SK-N-MC (cell line): Measurements from ENCODE around the gene CTNNA3.
"Not testable (repeated sequence)": the region's sequence is repeated elsewhere in the genome, so short reads cannot be mapped to it uniquely, and the experiment has no call there.

ENCODE experiments used
- DNase-seq: peaks from one replicate; pipeline ENCODE4 v3.0.0-alpha.2; 2011; ENCODE audit warnings: low read depth, low spot score
- H3K27ac ChIP-seq: fragments of 200-600 bp; sonication (generic); 2 replicates; pipeline ENCODE4 v1.5.1; 2016; ENCODE audit warnings: mixed run types
- H3K36me3 ChIP-seq: fragments of 200-600 bp; sonication (generic); 2 replicates; pipeline ENCODE4 v1.6.1; 2017; ENCODE audit warnings: antibody characterized with exemption, low read length, mixed read lengths; ENCODE audit not compliant: insufficient read depth
- H3K4me3 ChIP-seq: fragments of 200-600 bp; sonication (generic); 2 replicates; pipeline ENCODE4 v1.5.1; 2016
- H3K9ac ChIP-seq: fragments of 200-600 bp; sonication (generic); 2 replicates; pipeline ENCODE4 v1.8.0; 2017; ENCODE audit warnings: mixed run types, mixed read lengths; ENCODE audit not compliant: insufficient read length
- H3K9me3 ChIP-seq: fragments of 200-600 bp; sonication (generic); 2 replicates; pipeline ENCODE4 v1.6.1; 2017; ENCODE audit warnings: low read depth, mild to moderate bottlenecking, antibody characterized with exemption, low read length, moderate library complexity, mixed read lengths
- EZH2 ChIP-seq: fragments of 200-600 bp; sonication (generic); IDR thresholded peaks from one replicate; pipeline ENCODE4 v1.6.1; 2017; ENCODE audit warnings: antibody characterized with exemption
- FOXP2 ChIP-seq: optimal IDR thresholded peaks from 2 replicates; pipeline ENCODE3; 2011; ENCODE audit warnings: mild to moderate bottlenecking, moderate library complexity; ENCODE audit not compliant: insufficient read depth; ENCODE audit errors: extremely low read length, control extremely low read depth
- POLR2AphosphoS5 ChIP-seq: IDR thresholded peaks from 2 replicates; pipeline ENCODE4 v1.6.1; 2012; ENCODE audit warnings: mild to moderate bottlenecking, low read depth, low read length, borderline replicate concordance

The CTNNA3 gene

DNA sequence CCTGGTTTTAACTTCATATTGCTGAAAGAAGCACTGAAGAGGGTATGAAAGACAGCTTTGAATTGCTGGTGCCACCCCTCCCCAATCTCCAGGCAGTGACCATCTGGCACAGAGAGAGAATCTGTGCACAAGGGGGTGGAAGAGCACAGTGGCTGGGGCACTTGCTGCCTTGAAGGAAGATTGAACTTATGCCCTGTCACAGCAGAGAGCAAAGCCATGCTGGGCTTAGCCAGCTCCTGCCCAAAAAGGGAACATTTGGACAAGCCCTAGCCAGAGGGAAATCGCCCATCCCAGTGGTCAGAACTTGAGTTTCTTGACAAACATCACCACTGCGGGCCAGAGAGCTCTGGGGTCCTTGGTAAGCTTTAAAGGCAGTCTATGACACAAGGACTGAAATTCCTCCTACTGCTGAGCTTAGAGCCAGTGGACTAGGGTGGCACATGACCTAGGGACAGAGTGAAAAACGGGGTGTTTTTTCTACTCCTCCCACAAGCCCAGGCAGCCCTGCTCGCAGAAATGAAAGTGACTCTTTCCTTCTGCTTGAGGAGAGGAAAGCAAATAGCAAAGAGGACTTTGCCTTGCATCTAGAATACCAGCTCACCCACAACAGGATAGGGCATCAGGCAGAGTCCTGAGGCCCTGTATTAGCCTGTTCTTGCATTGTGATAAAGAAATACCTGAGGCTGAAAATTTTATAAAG, 257.2 kb downstream of the CTNNA3 start:
- H3K9me3 ChIP-seq, result no peaks in the 10 kb centered on the region
- TF ChIP-seq FOXP2 (no peak), POLR2AphosphoS5 (no peak), EZH2 (no peak)
- H3K4me3 ChIP-seq, result no peak overlapping the region
- H3K36me3 ChIP-seq, result no peaks in the 10 kb centered on the region
- no peak for DNase-seq
- H3K27ac ChIP-seq, result no peak overlapping the region
- no peak overlapping the region for H3K9ac ChIP-seq

DNA sequence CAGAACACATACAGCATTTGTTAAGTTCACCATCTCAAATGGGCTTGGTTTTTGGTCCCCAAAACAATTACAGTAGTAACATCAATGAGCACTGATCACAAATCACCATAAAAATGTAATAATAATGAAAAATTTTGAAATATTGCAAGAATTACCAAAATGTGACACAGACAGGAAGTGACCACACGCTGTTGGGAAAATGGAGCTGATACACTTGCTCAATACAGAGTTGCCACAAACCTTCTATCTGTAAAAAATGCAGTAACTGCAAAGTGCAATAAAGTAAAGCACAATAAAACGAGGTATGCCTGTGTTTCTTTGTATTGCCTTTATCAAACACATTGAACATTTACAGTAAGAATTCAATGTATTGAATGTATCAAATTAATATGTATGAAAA, 262.7 kb downstream of the CTNNA3 start:
- H3K36me3 ChIP-seq, result no peaks in the 10 kb centered on the region
- DNase-seq, result no peak
- H3K9ac ChIP-seq, result no peak overlapping the region
- H3K27ac ChIP-seq, result no peak overlapping the region
- no peak for TF ChIP-seq FOXP2
- TF ChIP-seq EZH2, result no peak
- TF ChIP-seq POLR2AphosphoS5, result no peak
- no peaks in the 10 kb centered on the region for H3K9me3 ChIP-seq
- no peak overlapping the region for H3K4me3 ChIP-seq

DNA sequence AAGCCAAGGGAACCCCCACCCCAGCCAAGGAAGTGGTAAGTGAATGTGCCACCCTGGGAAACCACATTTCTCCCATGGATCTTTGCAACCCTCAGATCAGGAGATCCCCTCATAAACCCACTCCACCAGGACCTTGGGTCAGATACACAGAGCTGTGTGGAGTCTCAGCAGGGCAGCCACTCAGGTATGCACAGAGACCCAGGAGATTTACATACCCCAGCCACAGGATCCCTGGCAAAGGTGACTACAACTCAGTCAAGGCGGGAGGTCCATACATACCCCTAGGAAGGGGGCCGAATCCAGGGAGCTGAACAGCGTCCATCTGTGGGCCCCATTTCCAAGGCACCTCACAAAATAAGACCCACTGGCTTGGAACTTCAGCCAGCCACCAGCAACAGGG, 293.4 kb downstream of the CTNNA3 start:
- no peaks in the 10 kb centered on the region for H3K9me3 ChIP-seq
- H3K4me3 ChIP-seq, result no peak overlapping the region
- no peak overlapping the region for H3K27ac ChIP-seq
- TF ChIP-seq FOXP2, result no peak
- no peak for TF ChIP-seq EZH2
- no peak for TF ChIP-seq POLR2AphosphoS5
- H3K9ac ChIP-seq, result no peak overlapping the region
- DNase-seq, result no peak
- no peaks in the 10 kb centered on the region for H3K36me3 ChIP-seq

DNA sequence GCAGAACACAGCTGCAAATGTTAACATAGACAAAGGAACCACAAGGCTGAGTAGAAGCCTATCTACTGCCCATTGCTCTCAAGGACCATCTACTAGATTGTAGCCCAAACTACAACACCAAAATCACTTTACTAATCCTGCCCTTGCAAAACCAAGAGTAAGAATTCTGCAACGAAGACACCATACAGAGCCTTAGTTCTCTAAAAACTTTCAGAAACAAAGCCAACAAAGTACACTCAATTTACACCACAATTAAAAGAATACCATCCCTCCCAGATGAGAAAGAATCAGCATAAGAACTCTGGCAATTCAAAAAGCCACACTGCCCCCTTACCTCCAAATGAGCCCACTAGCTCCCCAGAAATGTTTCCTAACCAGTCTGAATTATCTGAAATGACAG, 294.3 kb downstream of the CTNNA3 start:
- H3K9ac ChIP-seq, result no peak overlapping the region
- H3K4me3 ChIP-seq, result no peak overlapping the region
- no peak for TF ChIP-seq POLR2AphosphoS5
- no peak for TF ChIP-seq EZH2
- TF ChIP-seq FOXP2, result no peak
- H3K36me3 ChIP-seq, result no peaks in the 10 kb centered on the region
- no peak overlapping the region for H3K27ac ChIP-seq
- H3K9me3 ChIP-seq, result no peaks in the 10 kb centered on the region
- DNase-seq, result no peak

DNA sequence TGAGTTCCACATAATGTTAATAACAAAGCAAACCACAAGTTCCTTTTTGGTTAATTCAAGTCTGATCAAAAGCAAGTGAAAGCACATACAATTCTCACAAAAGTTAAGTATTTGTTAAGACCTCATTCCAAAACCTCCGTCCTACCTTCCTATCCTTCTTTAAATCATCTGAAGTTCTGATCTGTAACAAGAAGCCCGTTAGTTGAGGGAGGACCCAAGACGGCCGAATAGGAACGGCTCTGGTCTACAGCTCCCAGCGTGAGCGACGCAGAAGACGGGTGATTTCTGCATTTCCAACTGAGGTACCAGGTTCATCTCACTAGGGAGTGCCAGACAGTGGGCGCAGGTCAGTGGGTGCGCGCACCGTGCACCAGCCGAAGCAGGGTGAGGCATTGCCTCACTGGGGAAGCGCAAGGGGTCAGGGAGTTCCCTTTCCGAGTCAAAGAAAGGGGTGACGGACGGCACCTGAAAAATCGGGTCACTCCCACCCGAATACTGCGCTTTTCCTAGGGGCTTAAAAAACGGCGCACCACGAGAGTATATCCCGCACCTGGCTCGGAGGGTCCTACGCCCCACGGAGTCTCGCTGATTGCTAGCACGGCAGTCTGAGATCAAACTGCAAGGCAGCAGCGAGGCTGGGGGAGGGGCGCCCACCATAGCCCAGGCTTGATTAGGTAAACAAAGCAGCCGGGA, 309.0 kb downstream of the CTNNA3 start:
- H3K4me3 ChIP-seq, result not testable (repeated sequence)

DNA sequence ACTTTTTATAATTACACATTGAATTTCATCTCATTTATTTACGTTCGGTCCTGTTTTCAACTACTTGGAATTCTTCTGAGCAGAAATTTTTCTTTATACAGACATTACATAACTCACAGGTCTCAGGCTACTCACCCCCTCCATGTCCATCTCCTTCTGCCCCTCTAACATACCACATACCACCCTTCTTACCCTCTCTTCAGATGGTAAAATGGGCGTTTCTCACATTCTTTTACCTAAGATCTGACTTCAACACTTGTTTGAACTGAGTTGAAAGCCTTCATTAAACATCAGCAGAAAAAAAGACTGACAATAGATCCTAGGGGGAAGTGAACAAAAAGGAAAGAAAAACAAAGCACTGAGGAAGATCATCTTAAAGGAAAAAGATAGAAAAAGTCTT, 309.7 kb downstream of the CTNNA3 start:
- Histone ChIP-seq H3K27ac (no peak overlapping the region), H3K4me3 (no peak overlapping the region), H3K9me3 (no peaks in the 10 kb centered on the region), H3K9ac (no peak overlapping the region), H3K36me3 (no peaks in the 10 kb centered on the region)
- no peak for DNase-seq
- TF ChIP-seq POLR2AphosphoS5 (no peak), EZH2 (no peak), FOXP2 (no peak)

More for the DNA sequence above, 309.0 kb downstream of the CTNNA3 start:
- DNase-seq, H3K9me3 ChIP-seq, H3K9ac ChIP-seq, H3K27ac ChIP-seq, H3K36me3 ChIP-seq: not testable (repeated sequence)

DNA sequence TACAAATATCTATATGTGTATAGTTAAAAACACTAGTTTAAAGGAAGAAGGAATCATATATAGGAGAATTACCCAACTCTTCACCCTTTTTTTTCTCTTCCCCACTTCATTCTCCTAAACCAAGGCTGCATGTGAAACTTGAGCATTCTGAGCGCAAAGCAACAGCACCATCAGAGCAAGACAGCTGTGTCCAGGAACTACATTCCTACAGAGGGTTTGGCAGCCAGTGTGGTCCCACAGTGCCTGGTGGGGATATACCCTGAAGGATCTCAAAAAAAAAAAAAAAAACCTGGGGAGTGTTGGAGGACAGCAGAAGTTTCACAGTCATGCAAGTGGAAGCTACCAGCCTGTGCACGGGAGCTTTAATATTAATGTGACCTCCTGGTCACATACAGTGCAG, 310.4 kb downstream of the CTNNA3 start:
- no peak for TF ChIP-seq EZH2
- no peak for TF ChIP-seq FOXP2
- TF ChIP-seq POLR2AphosphoS5, result no peak
- Histone ChIP-seq H3K27ac (no peak overlapping the region), H3K36me3 (no peaks in the 10 kb centered on the region), H3K9ac (no peak overlapping the region), H3K4me3 (no peak overlapping the region), H3K9me3 (no peaks in the 10 kb centered on the region)
- DNase-seq, result no peak

DNA sequence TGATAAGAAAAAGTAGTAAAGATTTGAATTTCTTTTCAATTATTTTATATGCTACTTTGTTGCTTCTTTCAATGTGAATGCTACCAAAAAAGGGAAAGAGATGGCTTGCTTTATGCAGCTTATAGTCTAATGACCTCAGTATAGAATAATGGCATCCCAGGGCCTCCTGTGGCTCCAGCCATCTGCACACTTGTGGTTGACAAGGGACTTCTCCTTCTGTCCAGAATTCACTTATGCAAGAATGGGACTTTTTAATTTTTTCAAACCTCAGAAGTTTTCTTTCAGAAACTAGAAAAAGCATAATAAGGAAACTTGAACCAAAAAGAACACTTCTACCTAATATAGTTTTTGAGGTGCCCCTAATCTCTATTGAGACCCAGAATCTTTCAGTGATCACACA, 310.9 kb downstream of the CTNNA3 start:
- Histone ChIP-seq H3K36me3 (no peaks in the 10 kb centered on the region), H3K4me3 (no peak overlapping the region), H3K9me3 (no peaks in the 10 kb centered on the region), H3K9ac (no peak overlapping the region), H3K27ac (no peak overlapping the region)
- DNase-seq, result no peak
- TF ChIP-seq EZH2, result no peak
- TF ChIP-seq FOXP2, result no peak
- TF ChIP-seq POLR2AphosphoS5, result no peak

DNA sequence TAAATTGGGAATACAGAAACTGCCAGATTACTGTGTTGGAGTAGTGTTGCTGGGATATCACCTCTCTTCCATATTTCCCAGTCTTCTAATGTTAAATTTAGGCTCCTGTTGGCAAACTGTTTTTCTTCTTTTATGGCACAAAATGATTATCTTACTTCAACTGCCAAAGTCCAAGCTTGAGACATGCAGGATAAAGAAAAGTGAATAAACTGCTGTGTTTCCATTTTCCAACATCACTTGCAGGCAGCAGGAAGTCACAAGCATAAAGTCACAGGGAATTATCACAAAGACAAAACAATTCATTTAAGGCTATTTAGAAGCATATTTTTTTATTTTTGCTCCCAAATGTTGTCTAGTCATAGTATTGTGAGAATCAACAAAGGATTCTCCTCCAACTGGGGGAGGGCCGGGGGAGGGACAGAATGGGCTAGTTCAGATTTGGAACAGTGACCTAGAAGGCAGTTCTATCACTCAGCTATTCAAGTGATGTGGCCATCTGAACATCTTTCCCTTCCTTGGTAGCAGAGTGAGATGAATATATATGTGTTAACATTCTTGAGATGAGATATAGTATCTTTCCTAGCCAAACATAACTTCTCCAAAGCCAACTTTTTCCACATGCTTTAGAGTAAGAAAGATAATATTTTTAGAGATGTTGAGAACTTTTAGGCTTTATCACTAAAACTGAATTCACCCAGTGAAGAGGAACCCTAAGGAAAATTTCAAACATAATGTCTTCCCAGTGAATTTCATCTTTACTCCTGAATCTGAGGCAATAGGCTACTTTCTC, 364.7 kb downstream of the CTNNA3 start:
- Histone ChIP-seq H3K4me3 (no peak overlapping the region), H3K9me3 (no peaks in the 10 kb centered on the region), H3K9ac (no peak overlapping the region), H3K36me3 (no peaks in the 10 kb centered on the region), H3K27ac (no peak overlapping the region)
- no peak for TF ChIP-seq EZH2
- no peak for TF ChIP-seq POLR2AphosphoS5
- TF ChIP-seq FOXP2, result no peak
- DNase-seq, result no peak
